GM18498 (cell line): ENCODE measurements around the gene UACA.
A peak's percentile ranks its signal among the peaks of the same experiment; 100 is the strongest.

Experiments
- ATAC-seq: cut with Tn5 transposase; IDR thresholded peaks from one replicate; pipeline ENCODE4 v1.9.1; 2021; ENCODE audit warnings: mild to moderate bottlenecking, moderate library complexity; ENCODE audit not compliant: unreplicated experiment

UACA gene

DNA sequence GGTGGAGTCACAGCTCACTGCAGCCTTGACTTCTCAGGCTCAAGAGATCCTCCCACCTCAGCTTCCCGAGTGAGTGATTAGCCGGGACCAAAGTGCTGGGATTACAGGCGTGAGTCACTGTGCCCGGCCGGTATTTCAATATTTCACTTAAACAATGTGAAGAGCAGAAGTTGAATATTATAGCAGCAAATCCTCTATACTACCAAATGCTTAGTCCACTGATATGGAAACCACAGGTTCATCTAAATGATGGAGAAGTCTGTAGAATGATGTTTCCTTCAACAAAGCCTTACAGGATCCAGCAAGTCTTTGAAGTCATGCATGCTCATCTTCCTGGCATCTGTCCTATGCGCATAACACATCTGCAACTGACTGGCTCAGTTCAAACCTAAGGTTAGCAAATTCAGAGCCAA, 20.3 kb upstream of the UACA start:
- no peak for ATAC-seq

- ATAC-seq = no peak
Observed at GRCh38 chr15:70783041-70783440, 19.7 kb upstream of the UACA start.

- ATAC-seq = no peak
Observed at GRCh38 chr15:70781236-70781635, 17.9 kb upstream of the UACA start.

DNA sequence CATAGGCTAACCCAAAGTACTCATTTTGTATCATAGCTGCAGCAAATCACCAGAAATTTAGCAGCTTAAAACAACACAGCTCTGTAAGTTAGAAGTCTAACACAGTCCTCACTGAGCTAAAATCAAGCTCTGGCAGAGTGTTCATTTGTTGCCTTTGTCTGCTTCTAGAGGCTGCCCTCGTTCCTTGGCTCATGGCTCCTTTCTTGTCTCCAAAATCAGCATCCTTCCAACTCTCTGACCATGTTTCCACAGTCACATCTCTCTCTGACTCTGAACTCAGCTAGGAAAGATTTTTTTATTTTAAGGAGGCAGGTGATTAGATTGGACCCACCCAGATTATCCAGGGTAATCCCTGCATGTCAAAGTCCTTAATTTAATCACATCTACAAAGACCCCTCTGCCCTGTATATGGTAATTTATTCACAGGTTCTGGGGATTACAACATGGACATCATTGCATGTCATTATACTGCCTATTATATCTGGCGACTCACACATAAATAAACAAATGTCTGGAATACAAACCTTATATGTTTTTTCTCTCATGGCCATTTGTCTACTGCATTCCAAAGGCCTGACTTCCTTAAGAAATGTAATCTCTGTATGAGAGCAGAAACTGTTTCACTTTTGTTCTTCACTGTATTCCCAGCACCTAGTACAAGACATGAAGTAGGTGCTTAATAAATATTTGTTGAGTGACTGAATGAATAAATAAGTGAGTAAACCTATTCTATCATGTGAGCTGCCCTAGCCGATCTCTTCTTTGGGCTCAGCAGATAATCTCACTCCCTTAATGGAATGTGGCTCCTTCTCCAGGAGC, 15.1 kb upstream of the UACA start:
- ATAC-seq = no peak

DNA sequence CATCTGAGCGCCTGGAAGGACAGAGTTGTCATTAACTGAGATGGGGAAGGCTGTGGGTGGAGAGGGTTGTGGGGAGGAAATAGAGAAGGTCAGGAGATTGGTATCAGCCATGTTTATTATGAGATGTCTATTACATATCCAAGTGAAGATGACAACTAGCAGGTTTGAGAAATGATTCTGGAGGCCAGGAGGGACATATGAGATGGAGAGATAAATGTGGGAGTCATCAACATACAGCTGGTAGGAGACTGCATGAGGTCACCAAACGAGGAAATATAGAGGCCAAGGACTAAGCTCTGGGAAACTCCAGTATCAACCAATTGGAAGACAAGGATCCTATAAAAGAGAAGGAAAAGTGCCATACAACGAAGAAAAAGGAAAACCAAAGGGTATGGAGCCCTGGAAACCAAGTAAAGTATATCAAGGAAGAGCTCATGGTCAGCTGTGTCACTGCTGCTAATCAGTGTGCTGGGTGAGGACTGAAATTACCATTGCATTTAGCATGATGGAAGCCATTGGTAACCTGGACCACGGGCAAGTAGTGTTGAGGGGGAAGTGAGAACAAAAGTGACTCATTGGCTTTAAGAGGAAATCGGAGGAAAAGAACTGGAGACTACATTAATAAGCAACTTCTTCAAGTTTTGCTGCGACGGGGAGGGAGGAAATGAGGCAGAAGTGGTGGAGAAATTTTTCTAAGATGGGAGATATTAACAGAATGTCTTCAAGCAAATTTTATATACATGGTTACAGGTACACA, 14.0 kb upstream of the UACA start:
- no peak for ATAC-seq

DNA sequence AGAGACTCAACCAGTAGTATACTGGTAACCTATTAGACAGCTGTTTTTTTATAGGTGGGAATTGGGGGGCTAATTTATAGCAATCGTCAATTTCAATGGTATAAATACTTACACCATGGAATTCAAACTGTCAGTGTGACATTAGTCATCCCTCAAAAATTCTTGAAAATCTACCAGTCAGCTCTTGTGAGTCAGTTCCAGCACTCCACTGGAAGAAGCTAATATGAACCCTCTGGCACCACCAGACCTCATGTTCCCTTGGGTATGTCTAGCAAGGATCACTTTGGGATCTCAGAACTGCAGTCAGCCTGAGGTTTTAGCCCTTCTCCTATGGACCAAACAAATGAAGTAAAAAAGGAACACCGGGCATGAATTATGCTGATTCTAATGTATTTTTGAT, 11.8 kb upstream of the UACA start:
- ATAC-seq = no peak

GRCh38 chr15:70772402-70772801, 9.0 kb upstream of the UACA start:
- ATAC-seq = no peak

DNA sequence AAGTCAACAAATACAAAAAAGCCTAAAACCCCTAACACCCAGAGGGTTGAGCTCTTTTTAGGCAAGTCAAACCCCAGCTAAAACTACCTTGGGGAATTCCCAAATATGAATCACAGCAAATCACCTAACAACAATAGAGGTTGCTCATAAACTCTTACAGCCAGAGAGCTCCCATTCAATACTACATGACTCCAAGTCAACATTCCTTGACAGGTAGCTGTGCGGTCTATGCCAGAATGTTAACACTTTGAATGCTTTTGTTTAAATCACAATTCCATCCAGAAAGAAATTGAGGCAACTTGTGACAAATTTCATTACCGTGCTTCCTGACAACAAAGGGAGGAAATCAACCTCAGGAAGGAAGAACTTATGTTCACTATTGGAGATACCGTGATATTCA, 7.5 kb upstream of the UACA start:
- no peak for ATAC-seq

- no peak for ATAC-seq
Observed at GRCh38 chr15:70768257-70768883, 5.0 kb upstream of the UACA start.

DNA sequence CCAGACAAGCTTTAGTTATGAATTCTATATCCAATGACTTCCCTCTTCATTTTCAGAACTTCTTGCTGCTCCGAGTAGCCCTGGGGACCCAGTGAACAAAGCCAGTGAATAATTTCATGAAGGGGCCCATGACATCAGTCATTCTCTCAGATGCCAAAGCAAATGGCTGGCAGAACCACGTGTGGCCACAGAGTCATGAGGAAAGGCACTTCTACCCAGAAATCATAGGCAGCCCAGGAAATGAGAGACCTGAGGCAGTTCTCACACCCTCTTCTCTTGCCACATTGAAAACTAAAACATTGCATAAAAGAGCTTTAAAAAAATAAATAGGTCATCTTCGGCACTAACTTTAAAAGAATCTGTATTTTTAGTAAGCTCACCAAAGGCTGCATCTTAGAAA, 4.3 kb upstream of the UACA start:
- no peak for ATAC-seq

GRCh38 chr15:70766597-70766996, 3.2 kb upstream of the UACA start:
- no peak for ATAC-seq

DNA sequence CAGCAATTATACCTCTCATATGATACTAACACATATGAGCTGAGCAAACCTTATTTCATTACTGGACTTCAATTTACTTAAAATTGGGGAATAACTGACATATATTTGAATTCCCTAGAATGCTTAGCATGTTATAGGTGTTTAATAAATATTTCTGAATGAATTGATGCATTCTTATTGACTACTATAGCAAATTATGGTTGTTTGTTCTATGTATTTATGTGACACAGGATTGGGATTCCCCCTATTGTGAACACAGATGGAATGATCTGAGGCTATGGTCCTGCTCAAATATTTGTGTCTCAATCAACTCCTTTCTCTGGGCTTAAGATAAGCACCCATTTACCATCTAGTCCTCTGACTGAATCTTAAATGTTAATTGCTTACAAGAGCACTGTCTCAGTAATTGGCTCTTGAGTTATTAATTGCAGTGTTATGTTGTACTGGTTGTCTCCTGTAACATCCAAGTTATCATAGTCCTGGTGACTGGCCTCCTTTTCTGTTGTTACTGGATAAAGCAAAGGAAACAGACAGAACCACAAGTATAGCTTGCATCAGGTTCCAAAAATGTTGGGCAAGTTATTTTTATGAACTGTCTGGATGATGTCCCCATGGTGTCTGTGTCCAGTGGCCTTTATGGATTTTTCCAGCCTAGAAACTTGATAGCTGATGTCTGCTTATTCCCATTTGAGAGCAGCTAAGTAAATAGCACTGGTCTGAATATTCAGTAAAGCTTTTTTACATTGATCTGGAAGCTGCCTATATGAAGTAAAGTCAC, 2.3 kb upstream of the UACA start:
- ATAC-seq = no peak

DNA sequence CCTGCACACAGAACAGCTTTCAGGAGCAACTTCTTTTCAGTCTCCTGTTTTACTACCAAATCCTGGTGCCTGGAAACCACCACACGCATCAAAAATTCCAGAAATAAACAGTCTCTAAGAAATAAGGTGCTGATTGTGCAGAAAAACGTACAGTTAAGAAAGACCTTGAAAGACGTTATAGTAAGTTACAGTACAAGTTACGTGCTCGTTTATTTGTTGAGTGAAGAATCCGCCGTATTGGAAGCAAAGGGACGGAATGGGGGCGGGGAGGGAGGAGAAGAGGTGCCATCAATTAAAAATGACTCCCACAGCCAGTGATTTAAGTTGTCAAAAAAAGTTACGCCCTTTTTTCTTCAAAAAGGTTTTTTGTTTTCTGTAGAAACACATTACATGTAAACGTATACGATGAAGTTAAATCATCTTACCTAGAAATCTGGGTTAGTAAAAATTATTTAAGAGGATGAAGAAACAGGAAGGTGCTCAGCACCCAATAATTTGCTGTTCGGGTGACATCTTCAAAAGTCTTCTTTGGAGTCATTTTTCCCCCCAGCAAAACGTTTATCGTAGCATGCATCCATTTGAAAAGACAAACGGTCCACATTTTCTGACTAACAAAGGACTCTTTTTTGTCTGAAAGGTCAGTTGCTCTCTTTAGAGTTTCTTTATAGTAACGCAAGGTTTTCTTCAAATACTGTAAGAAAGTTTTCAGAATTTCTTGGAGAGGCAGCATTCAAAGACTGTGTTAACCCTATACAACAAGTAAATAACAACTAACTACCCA, 782 bp upstream of the UACA start:
- no peak for ATAC-seq

DNA sequence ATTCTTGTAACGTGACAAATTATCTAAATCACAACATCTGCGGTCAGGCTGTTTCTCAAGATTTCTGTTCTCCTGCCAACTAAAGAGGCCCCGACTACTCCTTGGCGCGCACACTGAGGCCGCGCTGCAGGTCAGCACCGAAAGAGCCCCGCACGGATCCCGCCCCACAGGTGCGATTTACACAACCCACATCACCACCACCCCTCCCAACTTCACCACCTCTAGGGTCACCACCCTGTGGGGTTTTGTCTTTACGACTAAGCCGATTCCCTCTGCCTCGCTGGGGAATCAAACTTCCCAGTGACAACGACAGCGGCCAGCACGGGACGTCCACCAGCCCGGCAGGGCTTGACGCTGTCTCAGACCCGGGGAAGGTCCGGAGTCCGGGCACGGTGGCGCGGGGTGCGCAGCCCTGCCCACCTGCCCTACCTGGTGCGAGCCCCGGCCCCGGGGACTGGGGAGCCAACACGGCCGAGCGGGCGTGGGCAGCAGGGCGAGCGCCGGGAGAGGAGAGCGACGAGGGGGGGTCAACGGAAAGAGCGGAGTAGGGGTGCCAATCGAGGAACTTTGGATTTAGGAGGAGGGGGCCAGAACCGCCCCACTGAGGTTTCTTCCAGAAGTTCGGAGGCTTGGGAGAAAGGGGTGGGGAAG, 764 bp downstream of the UACA start:
- peak; percentile 15 for ATAC-seq

GRCh38 chr15:70761931-70762468, 1.4 kb downstream of the UACA start:
- no peak for ATAC-seq

DNA sequence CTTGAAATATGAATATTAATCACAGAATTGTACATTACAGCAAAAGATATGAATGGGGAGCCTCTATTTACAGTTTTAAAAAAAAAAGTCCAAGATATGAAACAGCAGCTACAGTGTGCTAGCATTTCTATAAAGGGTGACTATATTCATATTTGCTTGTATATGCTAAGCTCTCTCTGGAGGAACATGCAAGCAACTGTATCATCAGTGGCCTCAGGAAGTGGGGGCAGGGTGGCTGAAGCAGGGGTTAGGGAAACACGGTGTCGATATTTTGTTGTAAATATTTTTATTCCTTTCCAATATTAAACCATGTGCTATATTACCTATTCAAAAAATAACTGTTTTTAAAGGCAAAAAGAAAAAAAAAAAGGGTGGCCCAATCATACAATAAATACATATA, 2.3 kb downstream of the UACA start:
- no peak for ATAC-seq

GRCh38 chr15:70758790-70759462, 4.4 kb downstream of the UACA start:
- ATAC-seq = no peak

- ATAC-seq = no peak
Observed at GRCh38 chr15:70757627-70758026, 5.7 kb downstream of the UACA start.

- ATAC-seq = no peak
Observed at GRCh38 chr15:70754862-70755261, 8.5 kb downstream of the UACA start.
